ENCODE data around the gene HCAR2.
"Not testable (repeated sequence)": the region's sequence is repeated elsewhere in the genome, so short reads cannot be mapped to it uniquely, and the experiment has no call there.

HCAR2 gene

GRCh38 chr12:122710341-122710740 is 7.2 kb upstream of the HCAR2 start:
- not testable (repeated sequence) for H3K9me3 ChIP-seq (ENCODE audit: control insufficient read depth, low read length); H3K9ac ChIP-seq (ENCODE audit: low read length); H3K4me3 ChIP-seq (ENCODE audit: low read length); H3K27me3 ChIP-seq (ENCODE audit: control insufficient read depth, insufficient read depth, low read length); H3K4me1 ChIP-seq (ENCODE audit: control insufficient read depth, insufficient read depth, low read length); H3K36me3 ChIP-seq (ENCODE audit: control insufficient read depth, insufficient read depth, low read length)

- H3K9me3 ChIP-seq (ENCODE audit: control insufficient read depth, low read length); H3K27me3 ChIP-seq (ENCODE audit: control insufficient read depth, insufficient read depth, low read length); H3K9ac ChIP-seq (ENCODE audit: low read length); H3K36me3 ChIP-seq (ENCODE audit: control insufficient read depth, insufficient read depth, low read length); H3K4me1 ChIP-seq (ENCODE audit: control insufficient read depth, insufficient read depth, low read length); H3K4me3 ChIP-seq (ENCODE audit: low read length): not testable (repeated sequence)
Observed at GRCh38 chr12:122709287-122709686, 6.1 kb upstream of the HCAR2 start.

- not testable (repeated sequence) for H3K27me3 ChIP-seq (ENCODE audit: control insufficient read depth, insufficient read depth, low read length); H3K4me3 ChIP-seq (ENCODE audit: low read length); H3K4me1 ChIP-seq (ENCODE audit: control insufficient read depth, insufficient read depth, low read length); H3K9me3 ChIP-seq (ENCODE audit: control insufficient read depth, low read length); H3K9ac ChIP-seq (ENCODE audit: low read length); H3K36me3 ChIP-seq (ENCODE audit: control insufficient read depth, insufficient read depth, low read length)
Observed at GRCh38 chr12:122703841-122704240, 684 bp upstream of the HCAR2 start.

DNA sequence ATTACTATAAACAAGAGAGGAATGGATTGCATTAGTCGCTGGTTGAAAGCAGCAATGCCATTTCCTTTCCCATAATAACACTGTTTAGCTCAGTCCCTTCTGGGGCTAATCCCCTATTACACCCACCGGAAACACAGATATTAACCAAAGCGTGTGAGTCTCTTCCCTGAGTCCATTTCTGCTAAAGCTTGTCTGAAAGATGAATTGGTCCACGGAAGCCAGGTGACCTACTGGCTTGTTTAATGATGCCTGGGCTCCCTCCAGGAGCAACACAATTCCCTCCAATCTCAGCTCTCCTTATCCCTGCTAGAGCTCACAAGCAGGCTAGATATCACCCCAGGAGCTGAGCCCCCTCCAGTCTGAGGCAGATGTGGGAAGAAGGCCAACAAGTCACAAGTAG is 1.7 kb downstream of the HCAR2 start:
- not testable (repeated sequence) for H3K36me3 ChIP-seq (ENCODE audit: control insufficient read depth, insufficient read depth, low read length); H3K9me3 ChIP-seq (ENCODE audit: control insufficient read depth, low read length); H3K4me1 ChIP-seq (ENCODE audit: control insufficient read depth, insufficient read depth, low read length); H3K27me3 ChIP-seq (ENCODE audit: control insufficient read depth, insufficient read depth, low read length); H3K9ac ChIP-seq (ENCODE audit: low read length); H3K4me3 ChIP-seq (ENCODE audit: low read length)

DNA sequence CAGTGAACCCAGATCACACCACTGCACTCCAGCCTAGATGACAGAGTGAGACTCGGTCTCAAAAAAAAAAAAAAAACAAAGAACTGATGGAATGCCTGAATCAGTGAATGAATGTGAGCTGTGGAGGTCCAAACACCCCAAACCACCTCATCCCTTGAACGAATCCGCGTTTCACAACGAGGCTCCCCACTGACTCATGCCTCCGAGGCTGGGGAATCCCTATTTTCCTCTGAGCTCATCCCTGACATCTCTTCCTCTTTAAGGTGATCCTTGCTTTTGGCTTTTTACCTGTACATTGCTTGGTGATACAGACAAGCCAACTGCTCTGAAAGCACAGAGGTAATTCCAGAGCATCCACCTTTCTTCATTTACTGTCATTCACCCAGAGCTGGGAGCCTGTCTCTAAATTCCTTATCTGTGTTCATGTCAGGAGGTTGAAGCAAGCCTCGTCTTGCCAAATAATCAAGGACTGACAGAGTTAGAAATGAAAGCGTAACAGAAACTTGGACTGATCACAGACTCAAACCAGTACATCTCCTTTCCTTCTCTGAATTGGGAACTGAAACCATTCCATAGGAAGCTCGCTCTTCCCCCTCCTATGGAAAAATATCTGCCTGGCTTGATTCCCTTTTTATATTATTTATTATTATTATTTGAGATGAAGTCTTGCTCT is 3.0 kb downstream of the HCAR2 start:
- not testable (repeated sequence) for H3K9ac ChIP-seq (ENCODE audit: low read length); H3K9me3 ChIP-seq (ENCODE audit: control insufficient read depth, low read length); H3K4me3 ChIP-seq (ENCODE audit: low read length); H3K4me1 ChIP-seq (ENCODE audit: control insufficient read depth, insufficient read depth, low read length); H3K27me3 ChIP-seq (ENCODE audit: control insufficient read depth, insufficient read depth, low read length); H3K36me3 ChIP-seq (ENCODE audit: control insufficient read depth, insufficient read depth, low read length)

DNA sequence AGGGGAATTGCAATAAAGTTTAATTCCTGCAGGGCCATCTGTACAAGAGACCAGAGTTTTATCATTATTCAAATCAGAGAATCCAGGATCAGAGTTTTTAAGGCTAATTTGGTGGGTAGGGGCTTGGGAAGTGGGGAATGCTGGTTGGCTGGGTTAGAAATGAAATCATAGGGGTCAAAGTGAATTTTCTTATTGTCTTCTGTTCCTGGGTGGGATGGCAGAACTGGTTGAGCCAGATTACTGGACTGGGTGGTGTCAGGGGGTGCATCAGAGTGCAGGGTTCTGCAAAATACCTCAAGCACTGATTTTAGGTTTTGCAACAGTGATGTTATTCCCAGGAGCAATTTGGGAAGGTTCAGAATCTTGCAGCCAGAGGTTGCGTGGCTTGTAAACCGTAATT is 6.2 kb downstream of the HCAR2 start:
- H3K4me1 ChIP-seq (ENCODE audit: control insufficient read depth, insufficient read depth, low read length); H3K9me3 ChIP-seq (ENCODE audit: control insufficient read depth, low read length); H3K36me3 ChIP-seq (ENCODE audit: control insufficient read depth, insufficient read depth, low read length); H3K27me3 ChIP-seq (ENCODE audit: control insufficient read depth, insufficient read depth, low read length); H3K9ac ChIP-seq (ENCODE audit: low read length); H3K4me3 ChIP-seq (ENCODE audit: low read length): not testable (repeated sequence)

DNA sequence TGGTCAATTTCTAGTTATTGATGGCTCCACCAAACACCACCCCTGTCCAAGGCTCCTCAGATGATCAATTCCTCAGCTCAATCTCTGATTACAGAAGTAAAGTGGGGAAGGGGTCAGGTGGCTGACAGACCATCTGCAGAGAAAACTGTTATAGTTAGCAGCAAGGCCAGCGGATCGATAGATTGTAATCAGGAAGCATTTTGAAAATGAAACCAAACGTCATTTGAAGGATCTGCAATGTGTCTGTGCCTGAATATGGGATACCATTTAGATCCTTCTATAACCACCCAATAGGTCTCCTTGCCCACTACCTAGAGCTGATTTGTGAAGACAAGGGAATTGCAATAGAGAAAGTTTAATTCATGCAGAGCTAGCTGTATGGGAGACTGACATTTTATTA is 11.6 kb downstream of the HCAR2 start:
- no peaks in the 10 kb centered on the region for H3K36me3 ChIP-seq (ENCODE audit: control insufficient read depth, insufficient read depth, low read length)
- no peak overlapping the region for H3K9ac ChIP-seq (ENCODE audit: low read length)
- H3K4me3 ChIP-seq (ENCODE audit: low read length), result no peak overlapping the region
- H3K4me1 ChIP-seq (ENCODE audit: control insufficient read depth, insufficient read depth, low read length), result peaks cover 5% of the 10 kb centered on the region
- H3K9me3 ChIP-seq (ENCODE audit: control insufficient read depth, low read length), result no peaks in the 10 kb centered on the region
- H3K27me3 ChIP-seq (ENCODE audit: control insufficient read depth, insufficient read depth, low read length), result no peaks in the 10 kb centered on the region

GRCh38 chr12:122688291-122688690 is 14.9 kb downstream of the HCAR2 start:
- Histone ChIP-seq H3K4me3 (ENCODE audit: low read length) (no peak overlapping the region), H3K36me3 (ENCODE audit: control insufficient read depth, insufficient read depth, low read length) (no peaks in the 10 kb centered on the region), H3K9me3 (ENCODE audit: control insufficient read depth, low read length) (no peaks in the 10 kb centered on the region), H3K4me1 (ENCODE audit: control insufficient read depth, insufficient read depth, low read length) (peaks cover 5% of the 10 kb centered on the region), H3K9ac (ENCODE audit: low read length) (no peak overlapping the region), H3K27me3 (ENCODE audit: control insufficient read depth, insufficient read depth, low read length) (no peaks in the 10 kb centered on the region)

DNA sequence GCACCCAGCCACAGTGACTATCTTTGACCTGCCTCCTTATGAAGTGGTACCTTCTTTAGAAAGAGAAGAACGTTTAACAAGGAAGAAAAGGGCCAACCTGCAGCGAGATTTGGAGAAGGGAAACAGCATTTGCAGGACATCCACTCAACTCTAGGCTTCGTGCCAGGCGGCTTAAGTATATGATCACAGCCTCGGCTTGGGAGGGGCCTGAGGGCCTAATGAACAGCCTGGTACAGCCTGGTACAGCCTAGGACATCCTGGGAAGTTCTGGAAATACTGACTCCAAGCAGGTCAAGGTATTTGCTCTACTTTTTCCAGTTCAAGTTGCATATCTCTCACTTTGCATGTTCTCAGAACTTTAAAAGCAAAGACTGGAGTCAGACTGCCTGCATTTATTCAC is 16.1 kb downstream of the HCAR2 start:
- H3K4me1 ChIP-seq (ENCODE audit: control insufficient read depth, insufficient read depth, low read length), result peaks cover 5% of the 10 kb centered on the region
- no peak overlapping the region for H3K4me3 ChIP-seq (ENCODE audit: low read length)

DNA sequence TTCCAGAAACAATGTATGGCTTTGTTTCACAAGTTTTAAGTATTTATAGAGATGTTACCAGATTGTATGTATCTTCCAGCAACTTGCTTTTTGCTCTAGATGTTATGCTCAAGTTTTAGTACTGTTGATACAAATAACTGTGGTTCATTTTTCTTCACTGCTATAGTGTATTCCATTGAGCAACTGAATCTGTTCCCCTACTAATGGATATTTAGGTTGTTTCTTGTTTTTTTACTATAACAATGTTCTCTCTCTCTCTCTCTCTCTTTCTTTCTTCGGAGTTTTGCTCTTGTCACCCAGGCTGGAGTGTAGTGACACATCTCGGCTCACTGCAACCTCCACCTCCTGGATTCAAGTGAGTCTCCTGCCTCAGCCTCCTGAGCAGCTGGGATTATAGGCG is 16.6 kb downstream of the HCAR2 start:
- Histone ChIP-seq H3K27me3 (ENCODE audit: control insufficient read depth, insufficient read depth, low read length) (no peaks in the 10 kb centered on the region), H3K4me3 (ENCODE audit: low read length) (no peak overlapping the region), H3K9me3 (ENCODE audit: control insufficient read depth, low read length) (no peaks in the 10 kb centered on the region), H3K36me3 (ENCODE audit: control insufficient read depth, insufficient read depth, low read length) (no peaks in the 10 kb centered on the region), H3K4me1 (ENCODE audit: control insufficient read depth, insufficient read depth, low read length) (peaks cover 5% of the 10 kb centered on the region), H3K9ac (ENCODE audit: low read length) (no peak overlapping the region)

More for the DNA sequence above, 16.1 kb downstream of the HCAR2 start:
- H3K9me3 ChIP-seq (ENCODE audit: control insufficient read depth, low read length), result no peaks in the 10 kb centered on the region
- no peak overlapping the region for H3K9ac ChIP-seq (ENCODE audit: low read length)
- H3K27me3 ChIP-seq (ENCODE audit: control insufficient read depth, insufficient read depth, low read length), result no peaks in the 10 kb centered on the region
- no peaks in the 10 kb centered on the region for H3K36me3 ChIP-seq (ENCODE audit: control insufficient read depth, insufficient read depth, low read length)

DNA sequence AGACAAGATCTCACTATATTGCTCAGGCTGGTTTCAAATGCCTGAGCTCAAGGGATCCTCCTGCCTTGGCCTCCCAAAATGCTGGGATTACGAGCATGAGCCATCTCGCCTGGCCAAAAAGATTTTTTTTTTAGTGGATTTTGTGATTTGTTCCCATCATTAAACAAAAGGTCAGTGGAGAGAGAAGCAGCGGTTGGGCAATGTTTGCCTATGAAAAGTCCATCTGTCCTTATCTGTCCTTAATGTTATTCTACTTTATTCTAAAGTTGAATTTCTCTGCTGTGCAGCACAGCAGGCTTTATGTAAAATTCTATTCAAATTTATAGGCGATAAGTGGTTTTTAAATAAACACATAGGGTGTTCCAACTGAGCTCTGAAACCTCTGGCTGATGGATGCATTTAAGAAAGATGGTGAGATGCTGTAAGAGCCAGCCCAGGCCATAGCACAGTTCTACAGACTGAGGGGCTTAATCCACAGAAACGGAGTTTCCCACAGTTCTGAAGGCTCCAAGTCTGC is 18.8 kb downstream of the HCAR2 start:
- Histone ChIP-seq H3K27me3 (ENCODE audit: control insufficient read depth, insufficient read depth, low read length) (no peaks in the 10 kb centered on the region), H3K36me3 (ENCODE audit: control insufficient read depth, insufficient read depth, low read length) (no peaks in the 10 kb centered on the region), H3K9ac (ENCODE audit: low read length) (no peak overlapping the region), H3K9me3 (ENCODE audit: control insufficient read depth, low read length) (no peaks in the 10 kb centered on the region), H3K4me1 (ENCODE audit: control insufficient read depth, insufficient read depth, low read length) (peaks cover 5% of the 10 kb centered on the region), H3K4me3 (ENCODE audit: low read length) (no peak overlapping the region)

DNA sequence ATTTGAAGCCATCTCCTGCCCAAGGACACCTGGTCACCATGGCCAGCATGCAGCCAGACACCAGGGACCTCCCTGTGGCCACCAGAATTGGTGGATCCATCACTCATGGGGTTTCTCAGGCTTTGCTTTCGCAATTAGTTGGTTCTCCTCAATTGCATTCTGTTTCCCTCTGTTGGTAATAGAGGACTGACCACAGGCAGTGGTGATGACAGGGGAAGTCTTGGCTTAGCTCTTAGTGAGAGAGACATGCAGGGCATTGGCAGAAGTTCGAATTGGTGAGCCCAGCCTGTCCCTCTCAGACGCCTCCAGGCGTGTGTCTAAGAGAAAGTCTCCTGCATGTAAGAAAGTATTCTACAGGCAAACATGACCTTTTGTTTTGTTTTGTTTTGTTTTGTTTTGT is 21.3 kb downstream of the HCAR2 start:
- Histone ChIP-seq H3K27me3 (ENCODE audit: control insufficient read depth, insufficient read depth, low read length) (no peaks in the 10 kb centered on the region), H3K4me1 (ENCODE audit: control insufficient read depth, insufficient read depth, low read length) (no peaks in the 10 kb centered on the region), H3K9me3 (ENCODE audit: control insufficient read depth, low read length) (no peaks in the 10 kb centered on the region), H3K9ac (ENCODE audit: low read length) (no peak overlapping the region), H3K36me3 (ENCODE audit: control insufficient read depth, insufficient read depth, low read length) (no peaks in the 10 kb centered on the region), H3K4me3 (ENCODE audit: low read length) (no peak overlapping the region)

DNA sequence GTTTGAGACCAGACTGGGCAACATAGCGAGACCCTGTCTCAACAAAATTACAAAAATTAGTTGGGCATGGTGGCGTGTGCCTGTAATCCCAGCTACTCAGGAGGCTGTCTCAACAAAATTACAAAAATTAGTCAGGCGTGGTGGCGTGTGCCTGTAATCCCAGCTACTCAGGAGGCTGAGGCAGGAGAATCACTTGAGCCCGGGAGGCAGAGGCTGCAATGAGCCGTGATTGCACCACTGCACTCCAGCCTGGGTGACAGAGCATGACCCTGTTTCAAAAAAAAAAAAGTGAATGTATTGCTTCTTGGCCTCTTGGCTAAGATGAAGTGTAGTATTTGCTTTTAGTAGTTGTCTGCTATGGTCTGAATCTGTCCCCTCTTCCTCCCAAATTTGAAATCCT is 22.2 kb downstream of the HCAR2 start:
- H3K9ac ChIP-seq (ENCODE audit: low read length); H3K4me1 ChIP-seq (ENCODE audit: control insufficient read depth, insufficient read depth, low read length); H3K4me3 ChIP-seq (ENCODE audit: low read length): not testable (repeated sequence)

More for the DNA sequence above, 22.2 kb downstream of the HCAR2 start:
- H3K9me3 ChIP-seq (ENCODE audit: control insufficient read depth, low read length); H3K36me3 ChIP-seq (ENCODE audit: control insufficient read depth, insufficient read depth, low read length); H3K27me3 ChIP-seq (ENCODE audit: control insufficient read depth, insufficient read depth, low read length): not testable (repeated sequence)
